Stimulated activated CD4-positive, alpha-beta T cell treated with anti-CD3 and anti-CD28 coated beads, Interleukin-1b, Interleukin-23, amount 100 ng/mL, for 4 hours (primary cell): ENCODE measurements around the gene MARS1.
"Not testable (repeated sequence)": the region's sequence is repeated elsewhere in the genome, so short reads cannot be mapped to it uniquely, and the experiment has no call there.

Source experiments
- DNase-seq, 2 donors: peaks; one replicate each; pipeline ENCODE4 v3.0.0-alpha.2; 2020; ENCODE audit warnings: low read depth in 2 of 2

Gene MARS1

GRCh38 chr12:57487597-57488401 is at the start of gene MARS1:
MARS1 (plus strand) TSS chr12:57488068; CDS start chr12:57488091, 23 bp downstream.
- peak; percentile 78 to 84 for DNase-seq

GRCh38 chr12:57438400-57438799 is 49.5 kb upstream of the MARS1 start:
- DNase-seq, result no peak

GRCh38 chr12:57439762-57440266 is 48.1 kb upstream of the MARS1 start:
- no peak for DNase-seq

- DNase-seq, result not testable (repeated sequence)
These were observed 46.5 kb upstream of the MARS1 start for GRCh38 chr12:57441393-57441792.

GRCh38 chr12:57441846-57442427 is 45.9 kb upstream of the MARS1 start:
- no peak for DNase-seq

- not testable (repeated sequence) for DNase-seq
These were observed 43.5 kb upstream of the MARS1 start for GRCh38 chr12:57444337-57444736.

GRCh38 chr12:57444744-57445143 is 43.1 kb upstream of the MARS1 start:
- DNase-seq, result no peak

GRCh38 chr12:57446292-57446960 is 41.4 kb upstream of the MARS1 start:
- DNase-seq, result no peak

- no peak for DNase-seq
These were observed 39.2 kb upstream of the MARS1 start for GRCh38 chr12:57448669-57449068.

- no peak for DNase-seq
These were observed 38.5 kb upstream of the MARS1 start for GRCh38 chr12:57449375-57449774.

- no peak for DNase-seq
These were observed 37.8 kb upstream of the MARS1 start for GRCh38 chr12:57450057-57450456.

- DNase-seq, result no peak
These were observed 36.6 kb upstream of the MARS1 start for GRCh38 chr12:57451233-57451778.

- no peak for DNase-seq
These were observed 35.5 kb upstream of the MARS1 start for GRCh38 chr12:57452181-57452936.

GRCh38 chr12:57452937-57453509 is 34.8 kb upstream of the MARS1 start:
- no peak for DNase-seq

GRCh38 chr12:57454213-57454565 is 33.7 kb upstream of the MARS1 start:
- DNase-seq, result no peak

- no peak for DNase-seq
These were observed 33.1 kb upstream of the MARS1 start, which contains the start of gene INHBE for GRCh38 chr12:57454566-57455373. INHBE (plus strand) TSS chr12:57455307; CDS start chr12:57455537, 230 bp downstream.

GRCh38 chr12:57455374-57456144 is 32.3 kb upstream of the MARS1 start:
- no peak for DNase-seq

- peak in 1 of 2 donors; percentile 39 for DNase-seq
These were observed 31.6 kb upstream of the MARS1 start for GRCh38 chr12:57456145-57456700.
